Measurements from ENCODE around the gene WSCD2. TPM values are rescaled to one million over a fixed set of nuclear protein-coding genes. Genes with fewer than 3 reads are reported as not detected.

Gene WSCD2
- total RNA-seq, 3 donors from 2014 or later = 0.33 to 0.48 (median 0.44) TPM

DNA sequence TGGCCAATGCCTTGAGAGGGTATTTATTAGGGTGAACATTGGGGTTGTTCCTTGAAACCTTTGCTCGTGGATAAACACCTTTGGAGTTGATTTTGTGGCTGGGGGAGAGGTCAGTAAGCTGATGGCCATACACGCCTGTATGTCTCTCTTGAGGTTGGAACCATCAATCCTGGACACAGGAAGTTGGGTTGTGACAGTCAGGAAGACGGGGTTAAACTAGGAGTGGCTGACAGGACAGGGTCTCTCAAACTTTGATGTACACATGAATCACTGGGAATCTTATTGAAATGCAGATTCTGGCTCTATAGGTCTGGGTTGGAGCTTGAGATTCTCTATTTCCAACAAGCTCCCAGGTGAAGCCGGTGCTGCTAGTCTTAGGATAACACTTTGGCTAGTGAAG lies 12.8 kb upstream of the WSCD2 start:
- intact Hi-C loops (cut with DNase I; ENCODE audit: low total_unique reads) = no loop called here
- peaks cover 0 to 7% of the 10 kb centered on the region in 2 donors for H3K4me1 ChIP-seq
- no peak for DNase-seq (ENCODE audit: low spot score in 2 of 2)
- H3K36me3 ChIP-seq = no peaks in the 10 kb centered on the region
- H3K27me3 ChIP-seq = no peaks in the 10 kb centered on the region
- no peak overlapping the region for H3K4me3 ChIP-seq
- H3K9me3 ChIP-seq = no peaks in the 10 kb centered on the region
- TF ChIP-seq POLR2A (IDR thresholded peaks at IDR 0.05) (no peak), POLR2AphosphoS5 (IDR thresholded peaks at IDR 0.05) (no peak)
- TF ChIP-seq, protein P1, sequence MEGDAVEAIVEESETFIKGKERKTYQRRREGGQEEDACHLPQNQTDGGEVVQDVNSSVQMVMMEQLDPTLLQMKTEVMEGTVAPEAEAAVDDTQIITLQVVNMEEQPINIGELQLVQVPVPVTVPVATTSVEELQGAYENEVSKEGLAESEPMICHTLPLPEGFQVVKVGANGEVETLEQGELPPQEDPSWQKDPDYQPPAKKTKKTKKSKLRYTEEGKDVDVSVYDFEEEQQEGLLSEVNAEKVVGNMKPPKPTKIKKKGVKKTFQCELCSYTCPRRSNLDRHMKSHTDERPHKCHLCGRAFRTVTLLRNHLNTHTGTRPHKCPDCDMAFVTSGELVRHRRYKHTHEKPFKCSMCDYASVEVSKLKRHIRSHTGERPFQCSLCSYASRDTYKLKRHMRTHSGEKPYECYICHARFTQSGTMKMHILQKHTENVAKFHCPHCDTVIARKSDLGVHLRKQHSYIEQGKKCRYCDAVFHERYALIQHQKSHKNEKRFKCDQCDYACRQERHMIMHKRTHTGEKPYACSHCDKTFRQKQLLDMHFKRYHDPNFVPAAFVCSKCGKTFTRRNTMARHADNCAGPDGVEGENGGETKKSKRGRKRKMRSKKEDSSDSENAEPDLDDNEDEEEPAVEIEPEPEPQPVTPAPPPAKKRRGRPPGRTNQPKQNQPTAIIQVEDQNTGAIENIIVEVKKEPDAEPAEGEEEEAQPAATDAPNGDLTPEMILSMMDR (IDR thresholded peaks at IDR 0.05) = no peak
- H3K27ac ChIP-seq = no peak overlapping the region

DNA sequence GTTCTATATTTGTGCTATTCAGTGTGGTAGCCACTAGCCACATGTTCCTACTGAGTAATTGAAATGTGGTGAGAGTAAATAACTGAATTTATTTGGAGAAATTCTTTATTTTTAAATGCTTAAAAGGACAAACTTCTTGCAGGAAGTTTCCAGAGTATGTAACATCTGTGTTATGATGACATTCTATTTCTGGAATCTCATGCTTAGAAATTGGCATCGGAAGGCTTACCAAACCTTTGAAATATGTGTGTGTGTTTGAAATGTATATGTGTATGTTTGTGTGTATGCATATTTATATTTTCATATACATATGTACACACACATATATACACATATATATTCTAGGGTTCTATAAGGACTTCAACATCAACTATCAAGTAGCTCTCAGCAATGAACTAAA lies 12.4 kb upstream of the WSCD2 start:
- no peak for DNase-seq (ENCODE audit: low spot score in 2 of 2)
- Histone ChIP-seq H3K27me3 (no peaks in the 10 kb centered on the region), H3K27ac (no peak overlapping the region), H3K4me3 (no peak overlapping the region), H3K36me3 (no peaks in the 10 kb centered on the region), H3K9me3 (no peaks in the 10 kb centered on the region), H3K4me1 (peaks cover 0 to 7% of the 10 kb centered on the region in 2 donors)
- no peak for TF ChIP-seq POLR2AphosphoS5 (IDR thresholded peaks at IDR 0.05)
- no peak for TF ChIP-seq POLR2A (IDR thresholded peaks at IDR 0.05)
- TF ChIP-seq, protein P1 (IDR thresholded peaks at IDR 0.05) = no peak
- intact Hi-C loops (cut with DNase I; ENCODE audit: low total_unique reads) = no loop called here

DNA sequence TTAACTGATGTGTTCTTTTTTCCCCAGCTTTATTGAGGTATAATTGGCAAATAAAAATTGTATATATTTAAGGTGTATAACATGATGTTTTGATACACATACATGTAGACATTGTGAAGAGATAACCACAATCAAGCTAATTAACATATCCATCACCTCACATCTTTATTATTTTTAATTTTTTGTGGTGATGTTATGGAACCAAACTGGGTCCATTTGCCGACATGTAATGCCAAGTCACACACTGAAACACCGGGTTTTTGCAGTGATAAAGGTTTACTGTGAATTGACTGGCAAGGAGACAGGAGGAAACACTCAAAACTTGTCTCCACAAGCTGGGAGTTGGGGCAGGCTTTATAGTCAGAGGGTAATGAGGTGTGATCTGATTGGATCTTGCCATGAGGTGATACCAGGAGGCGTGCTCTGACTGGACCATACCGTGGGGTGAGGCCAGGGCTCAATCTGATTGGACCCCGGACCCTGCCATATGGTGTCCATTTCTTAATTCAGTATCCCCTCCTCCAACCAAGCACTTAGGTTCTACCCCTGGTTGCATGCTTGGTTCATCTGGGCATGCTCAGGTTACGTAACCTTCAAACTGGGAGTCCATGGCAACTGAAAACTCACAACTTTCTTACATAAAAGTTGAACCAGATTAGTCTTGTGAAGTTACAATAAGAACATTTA lies 11.8 kb upstream of the WSCD2 start:
- H3K4me1 ChIP-seq = peaks cover 0 to 7% of the 10 kb centered on the region in 2 donors
- H3K4me3 ChIP-seq = no peak overlapping the region
- intact Hi-C loops (cut with DNase I; ENCODE audit: low total_unique reads) = no loop called here
- DNase-seq (ENCODE audit: low spot score in 2 of 2) = no peak
- H3K9me3 ChIP-seq = no peaks in the 10 kb centered on the region
- no peaks in the 10 kb centered on the region for H3K36me3 ChIP-seq
- no peaks in the 10 kb centered on the region for H3K27me3 ChIP-seq
- H3K27ac ChIP-seq = no peak overlapping the region
- TF ChIP-seq, protein P1 (IDR thresholded peaks at IDR 0.05) = no peak
- TF ChIP-seq POLR2AphosphoS5 (IDR thresholded peaks at IDR 0.05) = no peak
- no peak for TF ChIP-seq POLR2A (IDR thresholded peaks at IDR 0.05)

- intact Hi-C loops (cut with DNase I; ENCODE audit: low total_unique reads) = no loop called here
- DNase-seq (ENCODE audit: low spot score in 2 of 2) = no peak
- no peaks in the 10 kb centered on the region for H3K27me3 ChIP-seq
- H3K36me3 ChIP-seq = no peaks in the 10 kb centered on the region
- H3K4me1 ChIP-seq = peaks cover 0 to 7% of the 10 kb centered on the region in 2 donors
- H3K27ac ChIP-seq = no peak overlapping the region
- no peak for TF ChIP-seq POLR2A (IDR thresholded peaks at IDR 0.05)
- TF ChIP-seq, protein P1 (IDR thresholded peaks at IDR 0.05) = no peak
- TF ChIP-seq POLR2AphosphoS5 (IDR thresholded peaks at IDR 0.05) = no peak
- H3K9me3 ChIP-seq = no peaks in the 10 kb centered on the region
- H3K4me3 ChIP-seq = no peak overlapping the region
These were observed 11.2 kb upstream of the WSCD2 start for GRCh38 chr12:108117902-108118301.

- DNase-seq (ENCODE audit: low spot score in 2 of 2) = no peak
- Histone ChIP-seq H3K4me1 (no peaks in the 10 kb centered on the region), H3K27me3 (no peaks in the 10 kb centered on the region), H3K4me3 (no peak overlapping the region), H3K9me3 (no peaks in the 10 kb centered on the region), H3K36me3 (no peaks in the 10 kb centered on the region), H3K27ac (no peak overlapping the region)
- intact Hi-C loops (cut with DNase I; ENCODE audit: low total_unique reads) = no loop called here
- TF ChIP-seq POLR2A (IDR thresholded peaks at IDR 0.05) (no peak), POLR2AphosphoS5 (IDR thresholded peaks at IDR 0.05) (no peak)
- TF ChIP-seq, protein P1 (IDR thresholded peaks at IDR 0.05) = no peak
These were observed 9.7 kb upstream of the WSCD2 start for GRCh38 chr12:108119126-108119973.

Data from breast epithelium (tissue), 4 donors.